Activated CD8-positive, alpha-beta T cell treated with anti-CD3 and anti-CD28 coated beads, Interleukin-2, amount 10 ng/mL, durations not matched to agents 7 days and 5 days (primary cell): ENCODE data around the gene MED1. TPM values are rescaled to one million over a fixed set of nuclear protein-coding genes. Genes with fewer than 3 reads are reported as not detected.
"Not testable (repeated sequence)": the region's sequence is repeated elsewhere in the genome, so short reads cannot be mapped to it uniquely, and the experiment has no call there.

ENCODE experiments used
- ATAC-seq: fragments of 150-1000 bp; cut with Tn5 transposase; one replicate; pipeline ENCODE4 v1.10.0; 2021; ENCODE audit warnings: moderate library complexity
- CTCF ChIA-PET: fragments of 350-600 bp; sonication (Branson Sonifier 250); formaldehyde crosslinking; loops from one replicate; lab custom pipeline; 2021; ENCODE audit warnings: antibody characterized with exemption; lab: Charles Lee
- POLR2A ChIA-PET: fragments of 350-600 bp; sonication (Branson Sonifier 250); formaldehyde crosslinking; loops from one replicate; lab custom pipeline; 2021; ENCODE audit warnings: antibody characterized with exemption; lab: Charles Lee
- DNase-seq: peaks from one replicate; pipeline ENCODE4 v3.0.0-alpha.2; 2020
- H3K27ac Mint-ChIP-seq: one replicate; pipeline ENCODE4 v1.8.0; 2021; ENCODE audit warnings: mild to moderate bottlenecking, mixed read lengths
- H3K27me3 Mint-ChIP-seq: one replicate; pipeline ENCODE4 v1.8.0; 2021; ENCODE audit warnings: low read depth, mixed read lengths
- H3K36me3 Mint-ChIP-seq: one replicate; pipeline ENCODE4 v1.8.0; 2021; ENCODE audit warnings: low read depth, mixed read lengths
- H3K4me1 Mint-ChIP-seq: one replicate; pipeline ENCODE4 v1.8.0; 2021; ENCODE audit warnings: low read depth, mixed read lengths
- H3K4me3 Mint-ChIP-seq: one replicate; pipeline ENCODE4 v1.8.0; 2021; ENCODE audit warnings: mild to moderate bottlenecking, mixed read lengths
- H3K9me3 Mint-ChIP-seq: one replicate; pipeline ENCODE4 v1.8.0; 2022; ENCODE audit warnings: mixed read lengths; ENCODE audit not compliant: insufficient read depth
- total RNA-seq, 2 experiments: library from RNA; stranded (reverse); gene quantifications; one replicate each; pipeline ENCODE4 v1.2.3, GENCODE V29; 2021

MED1 gene
- 10 to 100 TPM; 52.8 to 53.2 TPM for total RNA-seq

- POLR2A ChIA-PET, result interaction anchor here (0.5 to 5.8 kb wide), 8 partner anchors 11 to 967 kb away, joined by 3 to 134 read pairs (median 4); partner anchors contain the start of genes CDK12 and TOP2A
- no peaks in the 10 kb centered on the region for H3K27me3 Mint-ChIP-seq
- peak within 1 kb of the TSS; percentile 95 for H3K27ac Mint-ChIP-seq
- DNase-seq (peak; percentile 97), ATAC-seq (peak; percentile 98)
- peaks cover 30% of the 10 kb centered on the region for H3K4me1 Mint-ChIP-seq
- H3K4me3 Mint-ChIP-seq, result peak within 1 kb of the TSS; percentile 98
- CTCF ChIA-PET, result interaction anchor here (0.6 to 4.7 kb wide), 5 partner anchors 11 to 207 kb away, joined by 3 to 25 read pairs (median 3); partner anchors contain the start of gene CDK12
- H3K9me3 Mint-ChIP-seq, result no peaks in the 10 kb centered on the region
- H3K36me3 Mint-ChIP-seq, result peaks cover 16% of the 10 kb centered on the region
Measured at GRCh38 chr17:39450847-39451581, at the start of gene MED1. Gene MED1, minus strand, starts transcription at chr17:39451263. Its CDS starts 201 bp downstream, at chr17:39451062.

- H3K27me3 Mint-ChIP-seq, H3K27ac Mint-ChIP-seq, H3K9me3 Mint-ChIP-seq, ATAC-seq, DNase-seq, H3K4me1 Mint-ChIP-seq, CTCF ChIA-PET, H3K4me3 Mint-ChIP-seq: not testable (repeated sequence)
- peaks cover 41% of the 10 kb centered on the region for H3K36me3 Mint-ChIP-seq
- POLR2A ChIA-PET, result interaction anchor here (0.6 kb wide), 1 partner anchor 45 kb away, joined by 11 read pairs; no protein-coding TSS in a partner anchor
Measured at GRCh38 chr17:39496921-39497320, 45.9 kb upstream of the MED1 start.

GRCh38 chr17:39487946-39488345 lies 36.9 kb upstream of the MED1 start:
- H3K27ac Mint-ChIP-seq, result no peak overlapping the region
- H3K9me3 Mint-ChIP-seq, result no peaks in the 10 kb centered on the region
- POLR2A ChIA-PET, result no interaction called here
- H3K4me3 Mint-ChIP-seq, result no peak overlapping the region
- H3K4me1 Mint-ChIP-seq, result peaks cover 7% of the 10 kb centered on the region
- DNase-seq (no peak), ATAC-seq (no peak)
- H3K27me3 Mint-ChIP-seq, result no peaks in the 10 kb centered on the region
- peaks cover 23% of the 10 kb centered on the region for H3K36me3 Mint-ChIP-seq
- CTCF ChIA-PET, result interaction anchor here (0.6 kb wide), 1 partner anchor 88 kb away, joined by 4 read pairs; no protein-coding TSS in a partner anchor

GRCh38 chr17:39487490-39487889 lies 36.4 kb upstream of the MED1 start:
- Mint-ChIP-seq H3K36me3 (peaks cover 19% of the 10 kb centered on the region), H3K27ac (peak overlapping the region; percentile 31)
- H3K4me1 Mint-ChIP-seq, ATAC-seq, POLR2A ChIA-PET, H3K4me3 Mint-ChIP-seq, CTCF ChIA-PET, DNase-seq, H3K9me3 Mint-ChIP-seq, H3K27me3 Mint-ChIP-seq: not testable (repeated sequence)

GRCh38 chr17:39486242-39486641 lies 35.2 kb upstream of the MED1 start:
- Mint-ChIP-seq H3K9me3 (no peaks in the 10 kb centered on the region), H3K27ac (no peak overlapping the region), H3K36me3 (peaks cover 18% of the 10 kb centered on the region), H3K4me1 (peaks cover 7% of the 10 kb centered on the region), H3K27me3 (no peaks in the 10 kb centered on the region), H3K4me3 (no peak overlapping the region)
- no peak for ATAC-seq
- CTCF ChIA-PET, result no interaction called here
- POLR2A ChIA-PET, result no interaction called here
- no peak for DNase-seq

- POLR2A ChIA-PET, result interaction anchor here (0.6 to 1.0 kb wide), 2 partner anchors 24 to 25 kb away, joined by 3 to 4 read pairs; no protein-coding TSS in a partner anchor
- Mint-ChIP-seq H3K4me3 (no peak overlapping the region), H3K4me1 (peaks cover 7% of the 10 kb centered on the region), H3K36me3 (peaks cover 19% of the 10 kb centered on the region), H3K9me3 (no peaks in the 10 kb centered on the region), H3K27ac (no peak overlapping the region), H3K27me3 (no peaks in the 10 kb centered on the region)
- DNase-seq (no peak), ATAC-seq (no peak)
- CTCF ChIA-PET, result interaction anchor here (0.6 kb wide), 1 partner anchor 215 kb away, joined by 3 read pairs; no protein-coding TSS in a partner anchor
Measured at GRCh38 chr17:39485555-39485954, 34.5 kb upstream of the MED1 start.

GRCh38 chr17:39484178-39484577 lies 33.1 kb upstream of the MED1 start:
- Mint-ChIP-seq H3K27me3 (no peaks in the 10 kb centered on the region), H3K36me3 (peaks cover 21% of the 10 kb centered on the region), H3K27ac (no peak overlapping the region), H3K4me3 (no peak overlapping the region), H3K9me3 (no peaks in the 10 kb centered on the region), H3K4me1 (peaks cover 7% of the 10 kb centered on the region)
- CTCF ChIA-PET, result interaction anchor here (1.0 kb wide), 1 partner anchor 23 kb away, joined by 3 read pairs; the partner anchor contains the start of gene CDK12
- DNase-seq (no peak), ATAC-seq (no peak)
- POLR2A ChIA-PET, result no interaction called here

- Mint-ChIP-seq H3K9me3 (no peaks in the 10 kb centered on the region), H3K27me3 (no peaks in the 10 kb centered on the region), H3K27ac (peak overlapping the region; percentile 7), H3K36me3 (peaks cover 22% of the 10 kb centered on the region), H3K4me3 (no peak overlapping the region), H3K4me1 (peaks cover 7% of the 10 kb centered on the region)
- POLR2A ChIA-PET, result no interaction called here
- ATAC-seq, result no peak
- CTCF ChIA-PET, result interaction anchor here (1.0 kb wide), 1 partner anchor 22 kb away, joined by 3 read pairs; the partner anchor contains the start of gene CDK12
- no peak for DNase-seq
Measured at GRCh38 chr17:39483506-39483905, 32.4 kb upstream of the MED1 start.

- CTCF ChIA-PET, H3K4me1 Mint-ChIP-seq, DNase-seq, H3K4me3 Mint-ChIP-seq, H3K27me3 Mint-ChIP-seq, H3K9me3 Mint-ChIP-seq, ATAC-seq, H3K27ac Mint-ChIP-seq: not testable (repeated sequence)
- POLR2A ChIA-PET, result interaction anchor here (0.6 kb wide), 1 partner anchor 35 kb away, joined by 3 read pairs; no protein-coding TSS in a partner anchor
- peaks cover 26% of the 10 kb centered on the region for H3K36me3 Mint-ChIP-seq
Measured at GRCh38 chr17:39479631-39480030, 28.6 kb upstream of the MED1 start.

GRCh38 chr17:39473310-39473709 lies 22.2 kb upstream of the MED1 start:
- Mint-ChIP-seq H3K4me1 (peaks cover 3% of the 10 kb centered on the region), H3K27me3 (no peaks in the 10 kb centered on the region), H3K9me3 (no peaks in the 10 kb centered on the region), H3K4me3 (no peak overlapping the region), H3K36me3 (peaks cover 32% of the 10 kb centered on the region), H3K27ac (no peak overlapping the region)
- DNase-seq (no peak), ATAC-seq (no peak)
- CTCF ChIA-PET, result no interaction called here
- POLR2A ChIA-PET, result interaction anchor here (1.4 kb wide), 1 partner anchor 12 kb away, joined by 5 read pairs; no protein-coding TSS in a partner anchor

- ATAC-seq, DNase-seq, H3K9me3 Mint-ChIP-seq, POLR2A ChIA-PET, H3K4me3 Mint-ChIP-seq, H3K27ac Mint-ChIP-seq, H3K27me3 Mint-ChIP-seq: not testable (repeated sequence)
- CTCF ChIA-PET, result interaction anchor here (1.6 kb wide), 1 partner anchor 10 kb away, joined by 3 read pairs; no protein-coding TSS in a partner anchor
- H3K36me3 Mint-ChIP-seq, result peaks cover 49% of the 10 kb centered on the region
- H3K4me1 Mint-ChIP-seq, result peaks cover 36% of the 10 kb centered on the region
Measured at GRCh38 chr17:39468610-39469009, 17.5 kb upstream of the MED1 start.
